Dermis microvascular lymphatic vessel endothelial cell (primary cell): Measurements from ENCODE around the gene PSRC1. TPM values are rescaled to one million over a fixed set of nuclear protein-coding genes. Genes with fewer than 3 reads are reported as not detected.

ENCODE experiments used
- DNase-seq, 2 donors: peaks; one replicate each; pipeline versions ENCODE4 v3.0.0 to v3.0.0-alpha.2; 2010; ENCODE audit warnings: low read depth in 2 of 2
- total RNA-seq: library from RNA; depleted of rRNA; stranded (reverse); fragments of >200 nt; gene quantifications from 2 replicates; pipeline ENCODE4 v1.2.1, GENCODE V29; 2014

The PSRC1 gene
- total RNA-seq, 1 donor from 2014 or later, result 4.5 TPM

DNA sequence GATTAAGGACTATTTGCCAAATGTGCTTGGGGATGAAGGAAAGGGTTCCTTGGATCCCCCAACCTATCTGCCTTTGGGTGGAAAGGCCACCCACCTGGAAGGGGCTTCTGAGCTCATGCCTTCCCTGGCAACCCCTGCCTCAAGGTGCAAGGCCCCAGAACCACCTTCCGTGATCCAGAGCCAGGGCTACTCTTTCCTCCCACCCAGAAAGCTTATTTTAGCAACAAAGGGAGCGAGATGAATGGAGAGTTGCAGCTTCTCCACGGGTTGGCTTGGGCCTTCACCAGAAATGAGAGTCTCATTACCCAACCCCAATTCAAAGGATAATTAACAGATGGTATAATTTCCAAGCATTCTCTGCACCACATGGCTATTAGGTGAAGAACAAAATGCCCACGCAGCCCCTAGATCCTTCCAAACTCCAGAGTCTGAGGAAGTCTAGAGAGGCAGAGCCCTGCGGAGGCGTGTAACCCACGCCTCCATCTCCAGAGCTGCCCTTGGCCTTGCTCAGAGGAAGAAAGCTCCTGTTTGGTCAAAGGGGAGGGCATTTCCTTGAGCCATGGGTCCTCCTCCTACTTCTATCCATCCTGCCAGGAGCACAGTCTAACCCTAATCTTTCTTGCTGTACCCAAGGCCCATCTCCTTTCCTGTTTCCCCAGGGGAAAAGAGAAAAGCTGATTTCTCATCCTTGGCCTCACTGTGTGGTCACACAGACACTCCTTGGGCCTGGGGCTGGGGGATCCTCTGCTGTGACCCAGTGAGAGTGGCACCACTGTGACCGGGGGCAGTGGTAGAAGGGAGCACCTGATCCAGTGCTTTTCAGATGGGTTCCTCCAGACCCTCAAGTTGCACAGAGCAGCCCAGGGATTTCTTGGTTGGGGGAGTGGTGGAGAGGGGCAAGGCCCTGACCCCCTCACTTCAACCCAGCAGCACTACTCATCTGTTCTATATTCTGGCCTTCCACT is 35.3 kb downstream of the PSRC1 start:
- no peak for DNase-seq

DNA sequence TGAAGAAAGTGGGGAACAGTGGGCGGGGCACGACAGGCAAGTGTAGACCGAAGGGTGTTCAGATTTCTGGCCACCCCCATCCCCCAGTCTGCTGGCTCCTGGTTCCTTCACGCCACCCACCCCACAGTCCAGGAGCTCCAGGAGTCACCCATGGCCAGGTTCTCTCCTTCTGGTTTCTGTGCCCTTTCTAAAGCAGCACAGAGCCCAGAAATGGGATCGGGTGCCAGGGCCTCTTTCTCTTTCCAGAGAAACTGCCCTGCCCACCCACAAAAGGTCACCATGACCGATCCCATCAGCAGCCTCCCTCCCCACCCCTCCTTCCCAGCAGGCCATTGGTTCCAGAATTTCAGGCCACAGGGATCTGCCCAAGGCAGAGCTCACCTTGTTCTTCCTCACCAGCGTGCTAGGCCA is 36.8 kb downstream of the PSRC1 start:
- no peak for DNase-seq

DNA sequence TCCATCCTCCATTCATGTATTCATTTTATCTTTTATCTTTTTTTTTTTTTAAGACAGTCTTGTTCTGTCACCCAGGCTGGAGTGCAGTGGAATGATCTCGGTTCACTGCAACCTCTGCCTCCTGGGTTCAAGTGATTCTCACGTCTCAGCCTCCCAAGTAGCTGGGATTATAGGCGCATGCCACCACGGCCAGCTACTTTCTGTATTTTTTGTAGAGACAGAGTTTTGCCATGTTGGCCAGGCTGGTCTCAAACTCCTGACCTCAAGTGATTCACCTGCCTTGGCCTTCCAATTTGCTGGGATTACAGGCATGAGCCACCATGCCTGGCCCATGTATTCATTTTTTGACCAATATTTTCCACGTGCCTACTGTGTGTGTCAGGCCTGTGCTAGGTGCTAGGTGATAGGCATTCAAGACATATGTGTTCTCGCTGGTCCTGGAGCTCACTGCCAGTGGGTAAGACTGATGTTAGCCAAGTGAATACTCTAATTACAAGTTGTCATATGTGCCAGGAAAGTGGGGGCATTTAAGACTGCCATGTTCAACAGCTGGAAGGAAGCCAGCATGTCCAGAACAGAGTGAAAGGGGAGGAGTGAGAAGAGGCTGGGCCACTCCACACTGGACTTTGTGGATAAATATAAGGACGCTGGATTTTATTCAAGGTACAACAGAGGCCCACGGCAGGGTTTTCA is 38.9 kb downstream of the PSRC1 start:
- no peak for DNase-seq

DNA sequence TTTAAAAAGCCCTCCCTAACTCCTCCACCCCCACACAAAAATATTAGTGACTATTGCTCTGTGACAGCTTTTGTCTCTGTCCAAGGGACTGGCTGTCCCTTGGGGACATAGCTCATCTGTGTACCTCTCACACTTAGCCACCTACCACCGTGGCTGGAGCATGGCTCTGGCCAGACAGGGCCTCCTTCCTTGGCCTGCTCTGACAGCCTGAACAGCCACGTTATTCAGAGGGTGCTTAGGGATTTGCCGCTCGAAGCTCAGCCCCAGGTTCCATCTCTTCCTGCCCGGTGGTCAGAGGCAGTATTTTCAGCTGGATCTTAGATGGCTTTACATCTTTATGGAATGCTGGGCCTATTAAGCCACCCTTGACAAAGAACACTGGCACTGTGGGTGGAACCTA is 39.7 kb downstream of the PSRC1 start:
- DNase-seq, result no peak

DNA sequence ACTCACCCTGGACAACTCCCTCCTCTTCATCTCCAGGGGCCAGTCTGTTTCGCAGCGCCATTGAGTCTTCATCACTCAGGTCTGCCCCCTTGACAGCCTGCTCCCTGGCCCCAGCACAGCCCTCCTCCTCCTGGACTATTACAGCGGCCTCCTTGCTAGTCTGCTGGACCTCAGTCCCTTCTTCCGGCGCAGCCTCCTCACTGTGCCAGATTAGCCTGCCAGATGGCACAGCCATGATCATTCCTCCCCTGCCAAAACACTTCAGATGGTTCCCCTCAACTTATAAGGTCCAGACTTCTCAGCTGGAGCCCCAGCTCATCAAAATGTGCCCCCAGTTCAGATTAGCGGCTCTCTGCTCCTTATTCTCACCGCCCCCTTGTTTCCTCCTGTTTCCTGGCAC is 40.6 kb downstream of the PSRC1 start:
- no peak for DNase-seq

DNA sequence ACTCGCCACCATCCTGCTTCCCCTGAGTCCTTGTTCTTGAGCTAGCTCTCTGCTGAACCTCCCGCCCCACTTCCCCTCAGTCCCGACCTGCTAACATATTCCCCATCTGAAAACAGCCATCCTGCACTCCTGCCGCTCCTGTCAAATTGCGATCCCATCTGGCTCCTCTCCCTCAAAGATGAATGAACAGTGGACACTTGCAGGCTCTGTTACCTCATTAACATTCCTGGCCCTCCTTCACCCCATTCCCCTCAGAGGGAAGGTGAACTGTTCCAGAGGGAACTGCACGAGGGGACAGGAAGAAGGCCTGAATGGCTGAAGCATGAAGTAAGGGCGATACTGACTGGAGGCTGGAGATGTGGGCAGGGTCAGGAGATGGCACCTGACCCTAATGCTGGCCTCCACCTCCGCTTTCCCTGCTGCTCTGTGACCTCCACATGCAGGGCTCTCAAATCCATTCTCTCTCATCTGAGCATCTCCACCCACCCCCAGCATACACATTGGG is 41.1 kb downstream of the PSRC1 start:
- no peak for DNase-seq

DNA sequence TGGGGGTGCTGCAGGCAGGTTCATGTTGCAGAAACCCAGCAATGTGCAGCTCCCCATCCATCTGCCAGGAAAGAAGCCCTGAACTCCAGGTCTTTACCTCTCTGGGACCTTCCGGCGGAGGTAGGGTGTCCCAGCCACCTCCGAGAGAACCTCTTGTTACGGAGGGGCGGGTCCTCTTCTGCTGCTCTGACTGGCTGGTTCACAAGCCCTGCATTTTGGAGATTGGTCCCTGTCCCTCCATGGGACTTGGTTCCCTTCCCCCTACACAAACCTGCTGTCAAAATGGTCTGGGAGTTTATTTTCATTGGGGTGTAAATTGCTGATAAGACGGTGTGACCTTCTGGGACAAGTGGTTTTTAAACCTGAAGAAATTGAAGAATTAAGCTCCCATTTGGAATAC is 41.6 kb downstream of the PSRC1 start:
- no peak for DNase-seq

DNA sequence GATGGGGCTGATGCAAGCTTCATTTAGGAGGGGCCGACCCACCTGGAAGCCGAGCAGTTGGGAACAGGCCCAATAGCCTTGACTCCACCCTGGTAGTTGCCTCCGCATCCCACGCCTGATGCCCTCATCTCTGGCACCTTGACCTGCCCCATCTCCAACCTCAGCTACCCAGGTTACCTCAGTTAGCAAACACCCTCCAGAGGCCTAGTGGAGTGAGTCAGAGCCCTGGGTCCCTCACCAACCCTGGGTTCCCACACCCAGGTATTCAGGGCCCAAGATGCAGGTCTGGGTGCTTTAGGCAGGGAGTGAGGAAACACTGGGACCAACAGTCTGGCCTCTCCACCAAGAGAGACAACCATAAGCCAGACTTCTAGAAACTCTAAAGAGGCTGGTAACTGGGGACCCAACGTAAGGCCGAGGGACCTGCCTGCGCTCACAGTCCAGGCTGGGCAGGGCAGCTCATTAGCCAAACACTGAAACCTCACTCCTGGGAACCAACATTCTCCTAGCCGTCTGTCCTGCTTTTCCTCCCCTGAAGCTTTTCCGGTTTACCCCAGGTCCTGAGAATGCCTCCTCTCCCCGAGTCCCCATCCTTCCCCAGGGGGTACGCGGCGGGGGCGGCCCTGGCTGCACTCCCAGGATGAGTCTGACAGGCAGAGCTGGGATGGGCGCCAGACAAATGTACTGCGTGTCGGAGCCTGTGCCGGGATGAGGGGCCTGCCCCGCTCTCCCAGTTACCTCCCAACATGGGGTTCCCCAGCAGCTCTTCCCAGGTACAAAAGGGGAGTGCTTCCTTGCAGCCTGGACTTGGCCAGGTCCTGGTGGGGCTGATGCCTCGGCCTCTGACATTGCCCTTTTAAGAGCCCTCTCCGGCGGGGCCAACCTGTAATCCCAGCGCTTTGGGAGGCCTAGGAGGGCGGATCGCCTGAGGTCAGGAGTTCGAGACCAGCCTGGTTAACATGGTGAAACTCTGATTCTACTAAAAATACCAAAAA is 42.5 kb downstream of the PSRC1 start:
- peak in 1 of 2 donors; percentile 26 for DNase-seq

DNA sequence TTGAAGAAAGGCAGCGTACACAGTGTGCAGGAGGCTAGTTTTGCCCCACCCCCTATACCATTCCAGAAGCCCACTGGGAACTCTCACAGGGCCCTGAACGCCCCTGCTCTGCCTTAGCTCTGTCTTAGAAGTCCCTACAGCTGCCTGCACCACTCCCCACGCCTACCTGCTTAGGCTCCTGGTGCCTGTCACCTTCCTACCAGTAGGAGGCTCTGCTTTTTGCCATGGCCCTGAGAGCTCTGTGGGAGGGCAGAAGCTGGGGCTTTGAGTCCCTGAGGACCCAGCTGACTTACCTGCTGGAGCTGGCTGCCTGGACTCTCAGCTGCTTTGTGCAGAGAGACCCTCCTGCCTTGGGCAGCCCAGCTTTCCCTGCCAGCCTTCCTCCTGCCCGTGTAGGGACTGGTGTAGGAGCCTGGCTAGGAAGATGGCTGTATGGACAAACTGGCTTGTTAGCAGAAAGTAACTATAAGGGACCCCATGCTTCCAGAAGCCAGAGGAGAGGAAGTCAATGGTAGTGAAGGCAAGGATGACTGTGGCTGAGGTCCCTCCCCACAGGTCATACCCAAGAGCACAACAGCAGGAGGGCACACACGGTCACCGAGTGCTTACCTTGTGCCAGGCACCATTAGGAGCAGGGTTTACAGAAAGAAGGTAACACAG is 43.4 kb downstream of the PSRC1 start:
- DNase-seq, result peak in 1 of 2 donors; percentile 42

DNA sequence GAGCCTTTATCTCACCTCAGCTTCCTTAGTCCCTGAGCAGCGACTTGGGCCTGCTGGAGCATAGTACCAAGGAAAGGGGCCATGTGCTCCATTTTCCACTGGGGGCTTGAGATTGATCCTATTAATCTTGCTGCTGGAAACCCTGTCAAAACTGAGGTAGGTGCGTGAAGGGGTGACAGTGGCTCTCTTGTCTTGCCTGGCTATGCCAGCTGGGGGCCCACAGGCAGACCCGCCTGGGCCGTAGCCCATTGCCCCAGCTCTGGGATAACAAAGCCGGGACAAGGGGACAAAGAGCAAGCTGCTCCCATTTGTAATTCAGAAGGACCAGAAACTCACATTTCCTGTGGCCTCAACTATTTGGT is 43.9 kb downstream of the PSRC1 start:
- DNase-seq, result no peak

DNA sequence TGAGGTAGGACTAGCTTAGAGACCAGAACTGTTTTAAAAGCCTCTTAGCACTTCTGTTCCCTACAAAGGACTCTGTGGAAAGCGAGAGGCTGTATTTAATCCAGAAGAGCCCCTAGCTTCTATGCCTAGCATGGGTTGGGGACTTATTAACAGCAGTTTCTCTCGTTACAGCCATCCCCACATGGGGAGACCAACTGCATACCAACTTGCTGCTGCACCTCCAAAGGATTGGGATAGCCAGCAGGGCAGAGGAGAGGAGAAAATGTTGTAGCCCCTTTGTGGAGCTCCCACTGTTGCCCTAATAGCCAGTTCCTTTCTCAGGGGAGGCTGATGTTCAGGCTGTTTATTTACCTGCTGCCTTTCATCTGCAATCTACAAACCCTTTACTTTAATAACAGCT is 44.6 kb downstream of the PSRC1 start:
- DNase-seq, result no peak

DNA sequence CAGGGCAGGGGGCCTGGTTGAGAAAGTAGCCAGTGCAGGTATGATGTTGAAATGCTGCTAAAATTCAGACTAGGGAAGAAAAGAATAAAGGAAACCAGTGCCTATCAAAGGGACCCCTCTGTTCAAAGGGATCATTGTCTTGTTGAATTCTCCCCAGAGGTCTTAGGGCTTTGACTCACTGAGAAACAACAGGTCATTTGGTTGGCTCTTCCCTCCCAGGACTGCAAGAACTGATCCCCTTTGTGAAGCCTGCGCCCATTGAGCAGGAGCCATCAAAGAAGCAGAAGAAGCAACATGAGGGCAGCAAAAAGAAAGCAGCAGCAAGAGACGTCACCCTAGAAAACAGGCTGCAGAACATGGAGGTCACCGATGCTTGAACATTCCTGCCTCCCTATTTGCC is 45.4 kb downstream of the PSRC1 start:
- no peak for DNase-seq

DNA sequence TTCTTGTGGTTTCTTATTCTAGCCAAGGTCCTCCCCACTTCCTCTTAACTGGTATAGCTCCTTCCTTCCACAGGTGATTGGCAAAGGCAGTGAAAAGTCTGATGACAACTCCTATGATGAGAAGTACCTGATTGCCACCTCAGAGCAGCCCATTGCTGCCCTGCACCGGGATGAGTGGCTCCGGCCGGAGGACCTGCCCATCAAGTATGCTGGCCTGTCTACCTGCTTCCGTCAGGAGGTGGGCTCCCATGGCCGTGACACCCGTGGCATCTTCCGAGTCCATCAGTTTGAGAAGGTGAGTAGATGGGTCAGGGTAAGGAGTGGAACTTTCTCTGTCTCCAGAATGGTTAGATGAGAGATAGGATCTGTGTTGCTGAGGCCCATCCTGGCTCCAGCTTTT is 47.8 kb downstream of the PSRC1 start:
- no peak for DNase-seq

DNA sequence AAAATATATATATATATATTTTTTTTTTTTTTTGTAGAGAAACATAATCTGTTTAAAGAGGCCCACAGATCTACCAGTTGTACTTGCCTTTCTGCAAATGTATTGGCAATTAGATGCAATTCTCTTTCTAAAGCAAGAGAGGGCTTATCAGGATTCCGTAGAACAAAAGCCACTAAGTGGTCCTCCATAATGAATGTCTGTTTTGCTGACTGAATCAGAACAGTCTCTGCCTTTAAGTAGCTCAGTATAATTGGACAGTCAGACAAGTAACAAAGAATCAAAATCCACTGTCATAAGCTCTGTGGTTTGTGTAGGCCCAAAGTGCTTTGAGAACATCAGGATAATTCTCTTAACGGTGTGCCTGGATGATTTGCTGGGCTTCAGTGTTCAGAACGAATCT is 51.9 kb downstream of the PSRC1 start:
- no peak for DNase-seq

Other genes starting within 250 kb of the PSRC1 start
- 13.2 and 15.0 TPM in 2 replicates for gene WDR47, start 241.0 kb downstream of the PSRC1 start, total RNA-seq
- gene TAF13, start 207.1 kb downstream of the PSRC1 start, total RNA-seq, result 45.8 and 64.2 TPM in 2 replicates
- gene TMEM167B, start 192.4 kb downstream of the PSRC1 start, total RNA-seq, result 16.4 and 25.8 TPM in 2 replicates
- gene ELAPOR1, start 169.0 kb downstream of the PSRC1 start, total RNA-seq, result 0.13 and 0.26 TPM in 2 replicates
- 130 and 136 TPM in 2 replicates for gene SARS1, start 69.2 kb downstream of the PSRC1 start, total RNA-seq
- 0.51 and 0.89 TPM in 2 replicates for gene CELSR2, start 33.6 kb downstream of the PSRC1 start, total RNA-seq
- gene MYBPHL, start 23.9 kb upstream of the PSRC1 start, total RNA-seq, result not detected in 2 replicates
- 9.4 and 14.5 TPM in 2 replicates for gene SORT1, start 114.8 kb upstream of the PSRC1 start, total RNA-seq
- 46.7 and 49.7 TPM in 2 replicates for gene PSMA5, start 143.3 kb upstream of the PSRC1 start, total RNA-seq
- gene SYPL2, start 183.4 kb upstream of the PSRC1 start, total RNA-seq, result under 0.01 TPM in 1 of 2 replicates, not detected in the other
- 0.90 and 1.3 TPM in 2 replicates for gene ATXN7L2, start 200.8 kb upstream of the PSRC1 start, total RNA-seq
- gene CYB561D1, start 210.9 kb upstream of the PSRC1 start, total RNA-seq, result 3.1 and 4.6 TPM in 2 replicates
- 0.64 and 1.0 TPM in 2 replicates for gene AMIGO1, start 226.6 kb upstream of the PSRC1 start, total RNA-seq